Activated naive CD4-positive, alpha-beta T cell treated with anti-CD3 and anti-CD28 coated beads for 36 hours (primary cell): ENCODE results near the gene GALNT10. TPM values are rescaled to one million over a fixed set of nuclear protein-coding genes. Genes with fewer than 3 reads are reported as not detected.
"Not testable (repeated sequence)": the region's sequence is repeated elsewhere in the genome, so short reads cannot be mapped to it uniquely, and the experiment has no call there.

Experiments used
- CTCF ChIA-PET: fragments of 350-600 bp; sonication (Branson Sonifier 250); formaldehyde crosslinking; loops from one replicate; lab custom pipeline; 2021; ENCODE audit warnings: antibody characterized with exemption; lab: Charles Lee
- DNase-seq: peaks from one replicate; pipeline ENCODE4 v3.0.0-alpha.2; 2020
- H3K27ac Mint-ChIP-seq: one replicate; pipeline ENCODE4 v1.8.0; 2021; ENCODE audit warnings: mild to moderate bottlenecking, mixed read lengths
- H3K27me3 Mint-ChIP-seq: one replicate; pipeline ENCODE4 v1.8.0; 2021; ENCODE audit warnings: low read depth, mixed read lengths
- H3K36me3 Mint-ChIP-seq: one replicate; pipeline ENCODE4 v1.8.0; 2021; ENCODE audit warnings: low read depth, mixed read lengths
- H3K4me1 Mint-ChIP-seq: one replicate; pipeline ENCODE4 v1.8.0; 2021; ENCODE audit warnings: low read depth, mixed read lengths
- H3K4me3 Mint-ChIP-seq: one replicate; pipeline ENCODE4 v1.8.0; 2021; ENCODE audit warnings: mild to moderate bottlenecking, moderate library complexity, mixed read lengths
- H3K9me3 Mint-ChIP-seq: one replicate; pipeline ENCODE4 v1.8.0; 2021; ENCODE audit warnings: mixed read lengths
- intact Hi-C: fragments of 100-400 bp; cut with micrococcal nuclease; formaldehyde crosslinking; loops from one replicate; pipeline ENCODE4 v1.15.1; 2023
- total RNA-seq, 2 experiments: library from RNA; stranded (reverse); gene quantifications; one replicate each; pipeline ENCODE4 v1.2.3, GENCODE V29; 2021

The GALNT10 gene
- total RNA-seq, 2 experiments from 2014 or later = 41.2 to 42.8 TPM

DNA sequence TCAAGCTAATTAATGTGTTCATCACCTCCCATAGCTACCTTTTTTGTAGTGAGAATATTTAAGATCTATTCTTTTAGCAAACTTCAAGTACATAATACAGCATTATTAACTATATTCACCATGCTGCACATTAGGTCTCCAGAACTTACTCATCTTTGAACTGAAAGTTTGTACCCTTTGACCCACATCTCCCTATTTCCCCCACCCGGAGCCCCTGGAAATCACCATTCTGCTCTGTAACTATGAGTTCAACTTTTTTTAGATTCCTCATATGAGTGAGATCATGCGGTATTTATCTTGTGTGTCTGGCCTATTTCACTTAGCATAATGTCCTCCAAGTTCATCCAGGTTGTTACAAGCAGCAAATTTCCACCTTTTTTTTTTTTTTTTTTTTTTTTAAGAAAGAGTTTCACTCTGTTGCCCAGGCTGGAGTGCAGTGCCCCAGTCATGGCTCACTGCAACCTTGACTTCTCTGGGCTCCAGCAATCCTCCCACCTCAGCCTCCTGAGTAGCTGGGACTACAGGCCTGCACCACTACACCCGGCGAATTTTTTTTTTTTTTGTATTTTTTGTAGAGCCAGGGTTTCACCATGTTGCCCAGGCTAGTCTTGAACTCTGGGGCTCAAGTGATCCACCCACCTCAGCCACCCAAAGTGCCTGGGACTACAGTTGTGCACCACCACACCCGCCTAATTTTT is 154.9 kb downstream of the GALNT10 start:
- Mint-ChIP-seq H3K4me3 (no peak overlapping the region), H3K36me3 (peaks cover 1% of the 10 kb centered on the region), H3K27ac (no peak overlapping the region), H3K9me3 (no peaks in the 10 kb centered on the region), H3K4me1 (peaks cover 4% of the 10 kb centered on the region), H3K27me3 (no peaks in the 10 kb centered on the region)
- intact Hi-C loops = no loop called here
- CTCF ChIA-PET = no interaction called here
- no peak for DNase-seq

- CTCF ChIA-PET = no interaction called here
- Mint-ChIP-seq H3K36me3 (peaks cover 1% of the 10 kb centered on the region), H3K27ac (no peak overlapping the region), H3K9me3 (no peaks in the 10 kb centered on the region), H3K4me3 (no peak overlapping the region), H3K4me1 (peaks cover 4% of the 10 kb centered on the region), H3K27me3 (no peaks in the 10 kb centered on the region)
- no peak for DNase-seq
- intact Hi-C loops = no loop called here
Measured at GRCh38 chr5:154346427-154346826, 155.9 kb downstream of the GALNT10 start.

DNA sequence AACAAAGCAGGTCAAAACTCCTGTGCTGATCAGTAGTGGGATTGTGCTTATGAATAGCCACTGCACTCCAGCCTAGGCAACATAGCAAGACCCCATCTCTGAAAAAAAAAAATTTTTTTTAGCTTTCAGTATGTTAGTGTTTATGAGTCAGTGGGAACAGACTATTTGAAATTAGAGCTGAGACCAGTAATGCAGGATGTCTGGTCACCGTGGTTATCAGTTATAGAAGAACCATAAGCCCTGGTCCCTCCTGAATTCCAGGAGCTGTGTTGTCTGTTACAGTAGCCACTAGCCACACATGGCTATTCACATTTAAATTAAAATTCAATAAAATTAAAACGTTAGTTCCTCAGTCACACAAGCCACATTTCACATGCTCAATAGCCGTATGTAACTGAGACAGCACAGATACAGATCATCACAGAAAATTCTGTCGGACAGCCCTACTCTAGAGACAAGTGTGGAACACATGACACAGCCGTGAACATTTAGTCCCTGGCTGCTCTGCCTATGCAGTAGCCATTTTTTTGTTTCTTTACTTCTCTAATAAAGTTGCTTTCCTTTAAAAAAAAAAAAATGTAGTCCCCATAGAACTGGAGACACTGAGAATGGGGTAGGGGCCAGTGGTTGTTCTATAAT is 159.2 kb downstream of the GALNT10 start:
- Mint-ChIP-seq H3K27ac (no peak overlapping the region), H3K4me1 (peaks cover 8% of the 10 kb centered on the region), H3K4me3 (no peak overlapping the region), H3K9me3 (no peaks in the 10 kb centered on the region), H3K36me3 (peaks cover 1% of the 10 kb centered on the region), H3K27me3 (no peaks in the 10 kb centered on the region)
- CTCF ChIA-PET = interaction anchor here (0.6 to 1.1 kb wide), 2 partner anchors 19 to 160 kb away, joined by 3 to 5 read pairs; no protein-coding TSS in a partner anchor
- no peak for DNase-seq
- intact Hi-C loops = no loop called here

GRCh38 chr5:154351141-154351540 is 160.6 kb downstream of the GALNT10 start:
- Mint-ChIP-seq H3K4me1 (peaks cover 5% of the 10 kb centered on the region), H3K36me3 (peaks cover 2% of the 10 kb centered on the region), H3K4me3 (no peak overlapping the region), H3K27me3 (no peaks in the 10 kb centered on the region), H3K9me3 (no peaks in the 10 kb centered on the region), H3K27ac (no peak overlapping the region)
- CTCF ChIA-PET = interaction anchor here (1.1 kb wide), 1 partner anchor 17 kb away, joined by 3 read pairs; no protein-coding TSS in a partner anchor
- intact Hi-C loops = no loop called here
- no peak for DNase-seq

GRCh38 chr5:154351566-154351965 is 161.0 kb downstream of the GALNT10 start:
- H3K27ac Mint-ChIP-seq = no peak overlapping the region
- no peaks in the 10 kb centered on the region for H3K9me3 Mint-ChIP-seq
- no peak for DNase-seq
- no peaks in the 10 kb centered on the region for H3K27me3 Mint-ChIP-seq
- CTCF ChIA-PET = interaction anchor here (1.1 kb wide), 1 partner anchor 17 kb away, joined by 3 read pairs; no protein-coding TSS in a partner anchor
- peaks cover 4% of the 10 kb centered on the region for H3K36me3 Mint-ChIP-seq
- H3K4me1 Mint-ChIP-seq = peaks cover 6% of the 10 kb centered on the region
- no peak overlapping the region for H3K4me3 Mint-ChIP-seq
- intact Hi-C loops = no loop called here

- Mint-ChIP-seq H3K4me1 (peaks cover 6% of the 10 kb centered on the region), H3K27ac (no peak overlapping the region), H3K4me3 (no peak overlapping the region), H3K36me3 (peaks cover 2% of the 10 kb centered on the region), H3K9me3 (no peaks in the 10 kb centered on the region), H3K27me3 (no peaks in the 10 kb centered on the region)
- CTCF ChIA-PET = no interaction called here
- intact Hi-C loops = no loop called here
- DNase-seq = no peak
Measured at GRCh38 chr5:154352960-154353548, 162.5 kb downstream of the GALNT10 start.

- DNase-seq = no peak
- Mint-ChIP-seq H3K9me3 (no peaks in the 10 kb centered on the region), H3K4me1 (peaks cover 6% of the 10 kb centered on the region), H3K27ac (no peak overlapping the region), H3K36me3 (peaks cover 2% of the 10 kb centered on the region), H3K27me3 (no peaks in the 10 kb centered on the region), H3K4me3 (no peak overlapping the region)
- CTCF ChIA-PET = no interaction called here
- intact Hi-C loops = no loop called here
Measured at GRCh38 chr5:154355129-154355611, 164.6 kb downstream of the GALNT10 start.

- Mint-ChIP-seq H3K36me3 (peaks cover 2% of the 10 kb centered on the region), H3K4me1 (peaks cover 6% of the 10 kb centered on the region), H3K27ac (no peak overlapping the region), H3K4me3 (no peak overlapping the region), H3K9me3 (no peaks in the 10 kb centered on the region), H3K27me3 (no peaks in the 10 kb centered on the region)
- CTCF ChIA-PET = no interaction called here
- DNase-seq = no peak
- intact Hi-C loops = no loop called here
Measured at GRCh38 chr5:154356020-154356655, 165.6 kb downstream of the GALNT10 start.

GRCh38 chr5:154356958-154357357 is 166.4 kb downstream of the GALNT10 start:
- peaks cover 2% of the 10 kb centered on the region for H3K36me3 Mint-ChIP-seq
- peaks cover 2% of the 10 kb centered on the region for H3K4me1 Mint-ChIP-seq
- no peak overlapping the region for H3K27ac Mint-ChIP-seq
- intact Hi-C loops = no loop called here
- CTCF ChIA-PET = no interaction called here
- H3K27me3 Mint-ChIP-seq = no peaks in the 10 kb centered on the region
- DNase-seq = no peak
- no peak overlapping the region for H3K4me3 Mint-ChIP-seq
- no peaks in the 10 kb centered on the region for H3K9me3 Mint-ChIP-seq

DNA sequence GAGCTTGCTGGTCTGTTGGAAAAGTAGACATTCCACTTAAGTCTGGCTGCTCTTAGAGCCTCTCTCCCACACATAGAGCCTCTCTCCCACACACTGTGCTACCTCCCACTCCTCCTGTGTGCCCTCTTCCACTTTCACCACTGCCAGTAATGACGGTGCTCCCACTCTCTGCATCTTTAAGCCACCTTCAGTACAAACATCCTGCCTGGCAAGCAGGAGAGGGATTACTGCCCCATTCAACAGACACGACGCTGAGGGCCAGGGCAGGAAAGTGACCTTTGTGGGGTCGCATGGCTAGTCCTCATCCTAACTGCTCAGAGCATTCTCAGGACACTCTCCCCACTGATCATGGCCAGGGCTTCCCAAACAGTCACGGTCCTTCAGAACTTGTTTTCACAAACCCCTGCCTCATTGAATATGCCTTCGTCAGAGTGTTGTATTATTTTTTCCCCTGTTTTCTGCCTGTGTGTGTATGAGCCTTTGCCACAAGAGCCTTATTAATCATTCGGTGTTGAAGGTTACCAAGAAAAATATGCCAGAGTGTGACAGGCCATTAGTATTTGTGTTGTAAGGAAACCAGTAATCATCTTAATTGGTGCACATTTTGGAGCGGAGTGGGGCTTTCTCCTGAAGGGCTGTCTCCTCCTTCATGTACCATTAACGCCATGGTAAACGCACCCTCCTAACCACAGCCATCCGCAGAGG is 168.1 kb downstream of the GALNT10 start:
- H3K27me3 Mint-ChIP-seq = no peaks in the 10 kb centered on the region
- peaks cover 2% of the 10 kb centered on the region for H3K4me1 Mint-ChIP-seq
- intact Hi-C loops = no loop called here
- H3K27ac Mint-ChIP-seq = no peak overlapping the region
- H3K4me3 Mint-ChIP-seq = no peak overlapping the region
- CTCF ChIA-PET = no interaction called here
- no peaks in the 10 kb centered on the region for H3K9me3 Mint-ChIP-seq
- H3K36me3 Mint-ChIP-seq = peaks cover 2% of the 10 kb centered on the region
- DNase-seq = no peak

DNA sequence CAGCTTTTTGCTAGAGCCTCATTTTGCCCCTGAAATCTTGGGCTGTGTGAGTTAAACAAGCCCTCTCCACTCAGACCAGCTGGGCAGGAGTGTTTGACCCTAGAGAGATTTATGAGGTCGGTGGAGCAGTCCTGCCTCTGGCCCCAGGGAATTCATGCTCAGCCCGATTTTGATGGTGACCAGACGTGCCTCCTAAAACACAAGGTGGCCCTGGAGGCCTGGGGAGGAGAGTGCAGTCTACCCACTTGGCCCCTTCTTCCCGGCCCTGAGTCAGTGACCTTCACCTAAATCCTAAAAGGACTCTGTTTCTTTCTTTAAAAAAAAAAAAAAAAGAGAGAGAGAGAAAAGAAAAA is 168.7 kb downstream of the GALNT10 start:
- H3K27ac Mint-ChIP-seq = no peak overlapping the region
- peaks cover 2% of the 10 kb centered on the region for H3K4me1 Mint-ChIP-seq
- no peaks in the 10 kb centered on the region for H3K9me3 Mint-ChIP-seq
- H3K4me3 Mint-ChIP-seq = no peak overlapping the region
- CTCF ChIA-PET = interaction anchor here (1.3 kb wide), 1 partner anchor 179 kb away, joined by 3 read pairs; no protein-coding TSS in a partner anchor
- DNase-seq = no peak
- H3K36me3 Mint-ChIP-seq = peaks cover 2% of the 10 kb centered on the region
- H3K27me3 Mint-ChIP-seq = no peaks in the 10 kb centered on the region
- intact Hi-C loops = no loop called here

GRCh38 chr5:154360241-154360640 is 169.7 kb downstream of the GALNT10 start:
- H3K27ac Mint-ChIP-seq, H3K9me3 Mint-ChIP-seq: not testable (repeated sequence)
- CTCF ChIA-PET = interaction anchor here (1.3 kb wide), 1 partner anchor 180 kb away, joined by 3 read pairs; no protein-coding TSS in a partner anchor

More at GRCh38 chr5:154360241-154360640, 169.7 kb downstream of the GALNT10 start:
- DNase-seq, H3K27me3 Mint-ChIP-seq, intact Hi-C loops, H3K36me3 Mint-ChIP-seq, H3K4me3 Mint-ChIP-seq, H3K4me1 Mint-ChIP-seq: not testable (repeated sequence)
